Dermis blood vessel endothelial cell (primary cell): ENCODE data around the gene DYNLL1. TPM values are rescaled to one million over a fixed set of nuclear protein-coding genes. Genes with fewer than 3 reads are reported as not detected.

Experiments
- DNase-seq: peaks from one replicate; pipeline ENCODE4 v3.0.0; 2010
- total RNA-seq: library from RNA; depleted of rRNA; stranded (reverse); fragments of >200 nt; gene quantifications from 2 replicates; pipeline ENCODE4 v1.2.3, GENCODE V29; 2014

DYNLL1 gene
- total RNA-seq, 1 donor from 2014 or later, result 287 TPM

DNA sequence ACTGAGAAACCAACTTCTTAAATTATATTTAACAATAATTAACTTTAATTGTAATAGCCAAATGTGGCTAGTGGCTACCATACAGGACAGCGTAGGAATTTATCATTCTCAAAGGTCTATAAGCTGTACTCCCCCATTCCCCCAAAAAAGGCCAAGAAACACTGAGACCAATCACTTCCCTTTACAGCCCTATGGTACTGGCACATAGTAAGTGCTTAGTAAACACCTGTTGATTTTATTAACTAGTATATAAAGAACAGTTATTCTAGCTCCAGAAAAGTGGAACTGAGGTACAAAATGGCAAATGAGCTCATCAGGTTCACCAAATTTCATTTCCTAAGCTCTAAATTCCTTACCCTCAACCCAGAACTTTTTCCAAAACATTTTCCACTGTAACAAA is 20.3 kb upstream of the DYNLL1 start:
- no peak for DNase-seq

DNA sequence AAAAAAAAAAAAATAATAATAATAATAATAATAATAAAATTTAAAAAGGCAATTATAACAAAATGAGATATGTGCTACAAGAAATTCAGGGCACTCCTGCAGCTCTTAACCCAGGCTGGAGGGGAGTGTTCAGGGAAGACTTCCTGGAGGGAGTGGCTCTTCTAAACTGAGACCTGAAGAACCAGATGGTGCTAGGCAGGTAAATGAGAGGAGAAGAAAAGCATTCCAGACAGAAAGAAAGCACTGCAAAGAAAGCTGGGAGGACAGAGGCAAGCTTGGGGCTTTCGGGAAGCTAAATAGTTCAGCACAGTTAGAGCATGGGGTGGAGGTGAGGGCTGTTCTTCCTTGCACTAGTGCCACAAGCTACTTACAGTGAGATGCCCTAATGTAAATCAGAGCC is 16.5 kb upstream of the DYNLL1 start:
- DNase-seq, result no peak

DNA sequence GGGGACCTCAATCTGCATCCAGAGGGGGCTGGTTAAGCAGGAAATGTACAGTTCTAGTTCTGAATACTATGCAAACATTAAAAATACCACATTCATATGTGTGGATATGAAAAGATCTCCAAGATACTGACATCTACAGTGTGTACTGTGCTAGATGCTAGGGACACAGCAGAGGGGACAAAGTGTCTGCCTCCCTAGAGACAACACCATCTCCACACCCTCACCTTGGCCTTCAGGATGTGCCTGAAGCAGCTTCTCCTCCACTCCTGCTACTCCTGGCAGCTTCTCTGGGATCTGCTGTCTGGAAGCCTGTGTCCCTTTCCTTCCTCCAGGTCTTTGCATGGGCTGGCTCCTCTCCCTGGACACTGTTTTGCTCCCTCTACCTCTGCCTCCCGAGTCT is 15.7 kb upstream of the DYNLL1 start:
- no peak for DNase-seq

DNA sequence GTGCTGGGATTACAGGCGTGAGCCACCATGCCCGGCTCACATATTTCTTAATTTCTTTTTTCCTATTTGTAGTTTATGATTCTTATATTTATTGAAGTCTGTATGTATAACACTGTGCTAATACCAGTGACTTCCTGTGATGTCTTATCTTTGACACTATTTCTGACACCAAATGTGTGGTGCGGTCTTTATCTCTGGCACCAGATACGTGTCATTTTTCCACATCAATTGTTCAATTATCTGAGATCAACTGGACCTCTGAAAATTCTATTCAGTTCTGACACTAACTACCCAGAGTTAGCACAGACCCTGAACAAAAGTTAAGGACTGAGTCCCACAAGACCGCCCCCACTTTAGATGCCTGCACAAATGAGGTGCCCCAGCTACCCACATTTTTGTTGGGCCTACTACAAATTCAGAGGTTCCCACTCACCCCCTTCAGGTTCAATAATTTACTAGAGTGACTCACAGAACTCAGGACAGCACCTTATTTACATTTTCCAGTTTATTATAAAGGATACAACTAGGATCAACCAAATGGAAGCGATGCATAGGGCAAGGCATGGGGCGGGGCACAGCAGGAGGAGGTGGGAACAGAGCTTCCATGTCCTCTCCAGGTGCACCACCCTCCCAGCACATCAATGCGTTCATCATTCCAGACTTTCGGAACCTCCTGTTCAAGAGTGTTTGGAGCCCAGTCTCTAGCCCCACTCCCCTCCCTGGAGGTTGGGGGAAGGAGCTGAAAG is 14.7 kb upstream of the DYNLL1 start:
- DNase-seq, result no peak

- DNase-seq, result no peak
Measured at GRCh38 chr12:120483621-120484020, 12.3 kb upstream of the DYNLL1 start.

GRCh38 chr12:120485961-120486881 is 9.7 kb upstream of the DYNLL1 start:
- no peak for DNase-seq

GRCh38 chr12:120487552-120487951 is 8.4 kb upstream of the DYNLL1 start:
- peak; percentile 49 for DNase-seq

GRCh38 chr12:120488057-120488640 is 7.8 kb upstream of the DYNLL1 start:
- DNase-seq, result peak; percentile 61

DNA sequence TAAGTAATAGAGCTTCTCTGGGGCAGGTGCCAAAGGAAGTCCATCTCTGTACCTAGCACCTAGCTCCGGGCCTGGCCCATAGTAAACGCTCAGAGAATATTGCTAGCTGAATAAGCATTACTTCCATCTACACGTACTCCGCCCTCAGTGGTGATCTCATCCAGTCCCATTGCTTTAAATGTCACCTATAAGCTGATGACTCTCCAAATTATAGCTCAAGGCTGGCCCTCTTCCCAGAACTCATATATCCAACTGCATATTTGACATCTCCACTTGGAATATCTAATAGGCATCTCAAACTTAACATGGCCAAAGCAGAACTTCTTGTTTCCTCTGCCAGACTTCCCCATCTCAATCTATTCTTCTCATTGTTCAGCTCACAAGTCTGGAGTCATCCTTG is 6.9 kb upstream of the DYNLL1 start:
- DNase-seq, result no peak

- no peak for DNase-seq
Measured at GRCh38 chr12:120490325-120490724, 5.6 kb upstream of the DYNLL1 start.

- DNase-seq, result no peak
Measured at GRCh38 chr12:120490833-120491512, 4.9 kb upstream of the DYNLL1 start.

DNA sequence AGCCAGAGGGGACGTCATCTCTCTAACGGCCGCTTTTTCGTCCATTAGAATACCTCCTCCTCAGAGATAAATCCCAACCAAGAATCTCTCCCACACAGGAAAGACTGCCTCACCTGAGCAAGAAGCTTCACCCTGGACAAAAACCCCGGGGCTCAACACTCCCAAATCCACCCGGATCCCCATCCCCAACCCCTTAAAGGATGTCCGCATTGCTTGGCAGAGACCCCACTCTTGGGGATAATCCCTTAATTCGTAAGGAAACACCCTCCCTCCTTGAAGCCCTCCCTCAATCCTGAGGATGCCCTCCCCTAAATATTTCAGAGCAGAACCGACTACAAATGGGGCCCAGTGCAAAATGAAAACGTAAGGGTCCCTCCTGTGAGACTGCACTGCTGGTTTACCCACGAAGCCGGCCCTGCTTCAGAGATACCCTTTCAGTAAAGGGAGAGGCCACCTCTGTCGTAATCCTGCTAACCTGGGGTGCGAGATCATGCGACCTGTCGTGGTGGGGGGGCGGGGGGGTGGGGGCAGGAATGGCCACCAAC is 655 bp upstream of the DYNLL1 start:
- peak; percentile 15 for DNase-seq

DNA sequence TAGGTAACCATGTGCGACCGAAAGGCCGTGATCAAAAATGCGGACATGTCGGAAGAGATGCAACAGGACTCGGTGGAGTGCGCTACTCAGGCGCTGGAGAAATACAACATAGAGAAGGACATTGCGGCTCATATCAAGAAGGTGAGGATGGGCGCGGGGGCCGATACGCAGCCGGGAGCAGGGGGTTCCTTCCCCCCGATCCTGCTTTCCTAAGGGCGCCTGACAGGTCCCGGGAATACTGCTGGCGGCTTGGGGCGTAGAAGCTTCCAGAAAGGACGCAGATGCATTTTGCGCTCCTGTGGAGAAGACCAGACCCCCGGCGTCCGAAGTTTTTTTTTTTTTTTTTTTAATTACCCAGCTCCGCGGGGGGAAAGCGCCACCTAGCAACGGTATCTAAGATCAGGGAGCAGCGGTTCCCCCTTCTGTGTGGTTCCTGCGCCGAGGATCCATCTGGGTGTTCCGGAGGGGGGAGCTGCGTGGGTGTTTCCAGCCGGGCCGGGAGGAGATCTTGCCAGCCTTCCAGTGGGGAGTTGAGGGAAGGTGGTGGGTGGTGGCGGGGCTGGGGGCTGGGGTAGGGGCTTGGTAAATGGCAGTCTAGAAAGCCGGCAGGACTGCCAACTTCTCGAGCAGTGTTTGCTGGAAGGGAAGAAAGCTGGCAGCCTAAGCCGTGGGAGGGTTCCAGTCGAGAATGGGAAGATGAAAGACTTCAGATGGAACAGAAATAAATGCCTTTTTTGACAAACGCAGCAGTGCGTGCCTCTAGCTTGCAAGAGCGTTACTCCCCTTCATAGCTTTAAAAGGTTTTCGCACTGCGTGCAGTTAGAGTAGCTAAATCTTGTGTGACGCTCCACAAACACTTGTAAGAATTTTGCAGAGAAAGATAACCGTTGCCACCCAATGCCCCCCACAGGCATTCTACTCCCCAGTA is 764 bp downstream of the DYNLL1 start:
- DNase-seq, result peak; percentile 70

DNA sequence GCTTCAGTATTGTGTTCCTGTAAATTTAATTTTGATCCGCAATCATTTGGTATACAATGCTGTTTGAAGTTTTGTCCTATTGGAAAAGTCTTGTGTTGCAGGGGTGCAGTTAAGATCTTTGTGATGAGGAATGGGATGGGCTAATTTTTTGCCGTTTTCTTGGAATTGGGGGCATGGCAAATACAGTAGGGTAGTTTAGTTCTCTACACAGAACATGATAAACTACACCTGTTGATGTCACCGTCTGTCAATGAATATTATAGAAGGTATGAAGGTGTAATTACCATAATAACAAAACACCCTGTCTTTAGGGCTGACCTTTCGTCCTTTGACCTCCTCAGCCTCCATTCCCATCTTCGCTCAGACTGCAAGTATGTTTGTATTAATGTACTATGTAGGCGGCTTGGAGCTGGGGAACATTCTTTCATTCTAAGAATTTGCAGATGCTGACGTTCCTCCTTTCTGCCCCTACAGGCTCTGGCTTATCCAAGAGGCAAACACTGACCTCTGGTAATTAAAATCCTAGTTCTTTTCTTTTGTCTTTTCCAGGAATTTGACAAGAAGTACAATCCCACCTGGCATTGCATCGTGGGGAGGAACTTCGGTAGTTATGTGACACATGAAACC is 1.7 kb downstream of the DYNLL1 start:
- DNase-seq, result no peak

- DNase-seq, result no peak
Measured at GRCh38 chr12:120498870-120499515, 3.1 kb downstream of the DYNLL1 start.

GRCh38 chr12:120500581-120500980 is 4.7 kb downstream of the DYNLL1 start:
- peak; percentile 52 for DNase-seq

DNA sequence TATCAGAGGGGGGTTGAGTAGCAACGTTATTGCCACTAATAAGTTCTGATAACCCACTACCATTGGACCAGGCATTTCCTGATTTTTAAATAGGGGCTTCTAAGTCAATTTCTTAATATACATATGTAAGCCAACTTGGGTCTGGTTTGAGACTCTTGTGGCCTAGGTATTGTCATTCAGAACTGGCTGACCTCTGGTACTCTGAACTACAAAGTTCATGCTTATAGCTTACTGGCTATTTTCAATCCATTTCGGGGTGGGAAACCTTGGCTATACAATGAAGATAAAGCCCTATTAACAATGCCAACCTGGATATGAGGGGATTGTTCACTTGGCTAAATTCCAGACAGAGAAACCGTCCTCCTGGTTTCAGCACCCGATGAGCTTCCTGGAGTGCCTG is 8.7 kb downstream of the DYNLL1 start:
- no peak for DNase-seq

DNA sequence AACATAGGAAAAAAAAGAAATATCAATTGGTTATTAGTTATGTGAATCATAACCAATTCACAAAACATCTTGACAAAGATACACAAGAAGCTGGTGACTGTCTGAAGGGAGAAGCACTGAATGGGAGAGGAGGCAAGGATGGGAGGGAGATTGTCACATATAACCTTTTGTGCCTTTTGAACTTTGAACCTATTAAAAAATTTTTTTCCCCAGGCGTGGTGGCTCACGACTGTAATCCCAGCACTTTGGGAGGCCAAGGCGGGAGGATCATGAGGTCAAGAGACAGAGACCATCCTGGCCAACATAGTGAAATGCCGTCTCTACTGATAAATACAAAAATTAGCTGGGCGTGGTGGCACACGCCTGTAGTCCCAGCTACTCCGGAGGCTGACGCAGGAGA is 12.6 kb downstream of the DYNLL1 start:
- no peak for DNase-seq

DNA sequence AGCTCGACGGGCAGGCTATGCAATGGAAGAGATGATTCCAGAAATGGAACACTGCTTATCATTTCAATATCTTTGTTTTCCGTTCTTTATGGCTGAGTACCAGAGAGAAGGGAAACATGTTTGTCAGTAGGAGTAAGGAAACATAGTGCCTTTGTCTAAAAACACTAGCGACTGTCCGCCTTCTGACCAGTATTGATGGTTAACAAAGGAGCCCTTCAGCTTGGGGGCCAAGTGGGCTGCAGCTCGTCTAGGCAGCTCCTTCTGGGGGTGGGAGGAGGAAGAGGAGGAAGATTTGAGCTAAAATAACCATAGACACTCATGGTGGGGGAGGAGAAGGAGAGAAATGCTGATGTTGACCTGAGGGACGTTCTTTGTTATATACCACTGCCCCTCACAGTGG is 18.1 kb downstream of the DYNLL1 start:
- no peak for DNase-seq

- DNase-seq, result no peak
Measured at GRCh38 chr12:120515496-120515895, 19.6 kb downstream of the DYNLL1 start.
